Measurements from ENCODE around the gene NSUN5.
"Not testable (repeated sequence)": the region's sequence is repeated elsewhere in the genome, so short reads cannot be mapped to it uniquely, and the experiment has no call there.

DNA sequence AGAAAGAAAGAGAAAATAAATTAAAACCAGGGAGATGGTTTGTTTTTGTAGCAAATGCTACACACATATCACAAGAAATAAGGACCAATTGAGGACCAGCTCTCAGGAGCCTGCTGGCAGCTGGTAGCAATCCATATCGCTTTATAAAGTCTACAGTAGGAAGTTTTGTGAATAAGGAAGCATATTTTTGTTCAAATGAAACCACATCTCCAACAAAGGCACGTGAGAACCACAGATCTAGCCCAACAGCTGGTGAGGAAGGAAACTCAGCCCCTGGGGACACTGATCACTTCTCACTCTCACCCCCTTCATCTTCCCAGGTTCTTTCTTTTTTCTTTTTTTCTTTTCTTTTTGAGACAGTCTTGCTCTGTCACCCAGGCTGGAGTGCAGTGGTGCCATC, 46.2 kb downstream of the NSUN5 start:
- not testable (repeated sequence) for TF ChIP-seq CTCF, POLR2A (IDR thresholded peaks at IDR 0.05)
